GM10266 (cell line): ENCODE results near the gene ZNF768.

Experiments
- DNase-seq: peaks from one replicate; pipeline ENCODE4 v3.0.0; 2012; ENCODE audit errors: extremely low spot score
- CTCF ChIP-seq: IDR thresholded peaks from 2 replicates; pipeline ENCODE4 v1.5.1; 2012; ENCODE audit warnings: mild to moderate bottlenecking, low read depth; ENCODE audit not compliant: control insufficient read depth, insufficient read depth; ENCODE audit errors: missing control alignments

The ZNF768 gene

GRCh38 chr16:30491229-30491628 is 35.1 kb downstream of the ZNF768 start:
- no peak for TF ChIP-seq CTCF
- DNase-seq, result no peak

GRCh38 chr16:30490210-30490609 is 36.2 kb downstream of the ZNF768 start:
- no peak for DNase-seq
- TF ChIP-seq CTCF, result no peak

GRCh38 chr16:30488764-30489605 is 37.4 kb downstream of the ZNF768 start:
- no peak for TF ChIP-seq CTCF
- DNase-seq, result no peak

GRCh38 chr16:30485818-30486436 is 40.4 kb downstream of the ZNF768 start:
- no peak for TF ChIP-seq CTCF
- DNase-seq, result no peak

GRCh38 chr16:30484887-30485286 is 41.5 kb downstream of the ZNF768 start:
- DNase-seq, result no peak

GRCh38 chr16:30482366-30482765 is 44.0 kb downstream of the ZNF768 start:
- no peak for TF ChIP-seq CTCF
- no peak for DNase-seq

More at GRCh38 chr16:30484887-30485286, 41.5 kb downstream of the ZNF768 start:
- TF ChIP-seq CTCF, result no peak

GRCh38 chr16:30481381-30481780 is 45.0 kb downstream of the ZNF768 start:
- no peak for TF ChIP-seq CTCF
- DNase-seq, result no peak
